WTC11 (cell line): Measurements from ENCODE around the gene NTMT2. TPM values are rescaled to one million over a fixed set of nuclear protein-coding genes. Genes with fewer than 3 reads are reported as not detected.

Experiments used
- ATAC-seq: fragments of 200-7000 bp; cut with Tn5 transposase; 2 replicates; pipeline ENCODE4 v1.10.0; 2021; ENCODE audit warnings: mild to moderate bottlenecking, moderate library complexity
- CTCF ChIA-PET: fragments of 300-600 bp; sonication (Branson Sonifier 250); formaldehyde crosslinking; loops from one replicate; lab custom pipeline; 2021; ENCODE audit warnings: antibody characterized with exemption; lab: Charles Lee
- POLR2A ChIA-PET: fragments of 350-600 bp; sonication (Branson Sonifier 250); formaldehyde crosslinking; loops from one replicate; lab custom pipeline; 2021; ENCODE audit warnings: antibody characterized with exemption; lab: Charles Lee
- DNase-seq: peaks from one replicate; pipeline ENCODE4 v3.0.0; 2021; ENCODE audit warnings: low spot score
- H3K27ac Mint-ChIP-seq: 2 replicates; pipeline ENCODE4 v1.8.0; 2021; ENCODE audit warnings: mixed read lengths
- H3K27me3 Mint-ChIP-seq: 2 replicates; pipeline ENCODE4 v1.8.0; 2021; ENCODE audit warnings: low read depth, mild to moderate bottlenecking, moderate library complexity, mixed read lengths
- H3K36me3 Mint-ChIP-seq: 2 replicates; pipeline ENCODE4 v1.8.0; 2021; ENCODE audit warnings: mixed read lengths
- H3K4me1 Mint-ChIP-seq: 2 replicates; pipeline ENCODE4 v1.8.0; 2022; ENCODE audit warnings: mixed read lengths
- H3K4me3 Mint-ChIP-seq: 2 replicates; pipeline ENCODE4 v1.8.0; 2021; ENCODE audit warnings: mild to moderate bottlenecking, moderate library complexity, mixed read lengths
- H3K9me3 Mint-ChIP-seq: 2 replicates; pipeline ENCODE4 v1.8.0; 2021; ENCODE audit warnings: mixed read lengths
- ARID4B ChIP-seq: sonication (generic); formaldehyde crosslinking; IDR thresholded peaks from 2 replicates; pipeline ENCODE4 v1.8.0; 2023; ENCODE audit warnings: missing genetic modification reagents, mild to moderate bottlenecking, borderline replicate concordance
- ATF1 ChIP-seq: sonication (generic); formaldehyde crosslinking; IDR thresholded peaks from 2 replicates; pipeline ENCODE4 v1.8.1; 2023; ENCODE audit warnings: mild to moderate bottlenecking, moderate library complexity, missing genetic modification reagents
- E2F5 ChIP-seq: sonication (generic); formaldehyde crosslinking; IDR thresholded peaks from 2 replicates; pipeline ENCODE4 v1.8.1; 2022; ENCODE audit warnings: mild to moderate bottlenecking, moderate library complexity, missing genetic modification reagents
- JAZF1 ChIP-seq: fragments of 250-450 bp; sonication (Bioruptor Pico); IDR thresholded peaks from 2 replicates; pipeline ENCODE4 v1.9.0; 2021; ENCODE audit warnings: moderate library complexity, mild to moderate bottlenecking, inconsistent platforms
- NFE2L1 ChIP-seq: sonication (generic); formaldehyde crosslinking; IDR thresholded peaks from 2 replicates; pipeline ENCODE4 v1.8.1; 2023; ENCODE audit warnings: missing genetic modification reagents
- NR3C1 ChIP-seq: sonication (generic); formaldehyde crosslinking; conservative IDR thresholded peaks from 2 replicates; pipeline ENCODE4 v1.8.1; 2023; ENCODE audit warnings: low read depth, mild to moderate bottlenecking, missing genetic modification reagents
- PRDM15 ChIP-seq: sonication (generic); formaldehyde crosslinking; IDR thresholded peaks from 2 replicates; pipeline ENCODE4 v1.8.0; 2022; ENCODE audit warnings: missing genetic modification reagents
- PREB ChIP-seq: sonication (generic); formaldehyde crosslinking; IDR thresholded peaks from 2 replicates; pipeline ENCODE4 v1.8.1; 2022; ENCODE audit warnings: mild to moderate bottlenecking, missing genetic modification reagents, moderate library complexity, borderline replicate concordance
- USF2 ChIP-seq: sonication (generic); formaldehyde crosslinking; IDR thresholded peaks from 2 replicates; pipeline ENCODE4 v1.8.1; 2023; ENCODE audit warnings: mild to moderate bottlenecking, missing genetic modification reagents, moderate library complexity
- ZBTB21 ChIP-seq: sonication (generic); formaldehyde crosslinking; IDR thresholded peaks from 2 replicates; pipeline ENCODE4 v1.8.1; 2023; ENCODE audit warnings: mild to moderate bottlenecking, missing genetic modification reagents, borderline replicate concordance
- ZBTB43 ChIP-seq: sonication (generic); formaldehyde crosslinking; IDR thresholded peaks from 2 replicates; pipeline ENCODE4 v1.8.1; 2023; ENCODE audit warnings: mild to moderate bottlenecking, missing genetic modification reagents
- ZNF317 ChIP-seq: sonication (generic); formaldehyde crosslinking; IDR thresholded peaks from 2 replicates; pipeline ENCODE4 v1.8.1; 2023; ENCODE audit warnings: low read depth, mild to moderate bottlenecking, moderate library complexity, missing genetic modification reagents, borderline replicate concordance
- ZNF396 ChIP-seq: fragments of 250-450 bp; sonication (Bioruptor Pico); IDR thresholded peaks from 2 replicates; pipeline ENCODE4 v1.8.0; 2021; ENCODE audit warnings: mild to moderate bottlenecking, moderate library complexity, borderline replicate concordance
- ZNF423 ChIP-seq: fragments of 250-450 bp; sonication (Bioruptor Pico); IDR thresholded peaks from 2 replicates; pipeline ENCODE4 v2.1.2; 2022; ENCODE audit warnings: mild to moderate bottlenecking, moderate library complexity
- ZNF425 ChIP-seq: fragments of 250-450 bp; sonication (Bioruptor Pico); conservative IDR thresholded peaks from 2 replicates; pipeline ENCODE4 v1.9.0; 2021; ENCODE audit warnings: mild to moderate bottlenecking
- total RNA-seq: library from RNA; stranded (reverse); gene quantifications from 3 replicates; pipeline ENCODE4 v1.2.3, GENCODE V29; 2021

Gene NTMT2
- total RNA-seq, 1 experiment from 2014 or later, result 0.24 TPM

GRCh38 chr1:170114906-170115305 is 30.9 kb upstream of the NTMT2 start (continued):
- no peak for TF ChIP-seq E2F5 (CRISPR knock-in tag)
- TF ChIP-seq NR3C1 (CRISPR knock-in tag), result no peak
- TF ChIP-seq ARID4B, result no peak

- DNase-seq, result no peak
- Mint-ChIP-seq H3K27ac (no peak overlapping the region), H3K9me3 (peaks cover 7% of the 10 kb centered on the region), H3K27me3 (no peaks in the 10 kb centered on the region), H3K4me3 (no peak overlapping the region), H3K36me3 (no peaks in the 10 kb centered on the region), H3K4me1 (peaks cover 6% of the 10 kb centered on the region)
- POLR2A ChIA-PET, result no interaction called here
- CTCF ChIA-PET, result no interaction called here
- ATAC-seq, result no peak
- TF ChIP-seq JAZF1 (CRISPR knock-in tag), result no peak
- no peak for TF ChIP-seq ZNF396 (CRISPR knock-in tag)
- TF ChIP-seq ZBTB43, result no peak
- no peak for TF ChIP-seq ATF1 (CRISPR knock-in tag)
- TF ChIP-seq ARID4B, result no peak
- TF ChIP-seq PREB (CRISPR knock-in tag), result no peak
- TF ChIP-seq ZNF317 (CRISPR knock-in tag), result no peak
- TF ChIP-seq NFE2L1 (CRISPR knock-in tag), result no peak
- no peak for TF ChIP-seq ZNF425 (CRISPR knock-in tag)
- TF ChIP-seq PRDM15, result no peak
- TF ChIP-seq USF2 (CRISPR knock-in tag), result no peak
- no peak for TF ChIP-seq NR3C1 (CRISPR knock-in tag)
- no peak for TF ChIP-seq ZNF423 (CRISPR knock-in tag)
- no peak for TF ChIP-seq ZBTB21 (CRISPR knock-in tag)
Measured at GRCh38 chr1:170122366-170122765, 23.4 kb upstream of the NTMT2 start.
